GM19099 (cell line): ENCODE measurements around the gene FGF12.

ENCODE experiments used
- POLR2A ChIP-seq: IDR thresholded peaks from 3 replicates; pipeline ENCODE4 v1.6.1; 2011; ENCODE audit warnings: low read depth; ENCODE audit not compliant: insufficient read length; ENCODE audit errors: extremely low read depth

FGF12 gene

GRCh38 chr3:192108820-192109219, 618.5 kb downstream of the FGF12 start:
- no peak for TF ChIP-seq POLR2A

- TF ChIP-seq POLR2A: no peak
These were observed 620.8 kb downstream of the FGF12 start for GRCh38 chr3:192106543-192106942.

- no peak for TF ChIP-seq POLR2A
These were observed 634.8 kb downstream of the FGF12 start for GRCh38 chr3:192092388-192093005.

- TF ChIP-seq POLR2A: no peak
These were observed 635.5 kb downstream of the FGF12 start for GRCh38 chr3:192091831-192092230.

- TF ChIP-seq POLR2A: no peak
These were observed 636.8 kb downstream of the FGF12 start for GRCh38 chr3:192090586-192090985.
